Heart left ventricle (tissue), 13 donors: ENCODE results near the gene EML6.

ENCODE experiments used
- POLR2A ChIP-seq, 2 donors: fragments of 450-650 bp; IDR thresholded peaks; one replicate each; pipeline ENCODE4 v1.6.1; 2017; ENCODE audit warnings: antibody characterized with exemption in 2 of 2, mild to moderate bottlenecking in 2 of 2, moderate library complexity in 2 of 2
- TF ChIP-seq, protein P1 (sequence below), 12 donors: fragments of 200-600 bp; sonication (generic) in 4 of 12; IDR thresholded peaks; one replicate each; pipeline versions ENCODE4 v1.5.0 to v1.8.0; 2018 to 2022; ENCODE audit warnings: antibody characterized with exemption in 12 of 12, mild to moderate bottlenecking in 5 of 12
- donor health status: ischemic (EF 13 %, LVEDD 7.1; RV severe dilation, severe dysfunction).
- donor health status: DM: no; HTN: yes; CAD: no.
- donor health status: DM: no; HTN: no; CAD: no.
- donor health status: ischemic (EF 25% LVEDD 6.9; RV normal size, moderate dysfunction).
- donor health status: ischemic (EF 25% LVEDD 5.7; RV mildly dilated, moderate dysfunction).
- donor health status: ischemic (EF 35%, LVEDD 5.7; RV mildly dilated, moderate dysfunction).
- donor health status: nonischemic (EF 11% LVEDD 7.7; RV severe dilation, severe dysfunction).
- donor health status: DM: yes; HTN: yes; CAD: no.
- donor health status: PGD.
- donor health status: ischemic (EF 29% LVEDD 5.4; RV normal size, mild dysfunction).
- donor health status: nonischemic (EF 23%, LVEDD 6.1; RV moderate dilation, normal function).

DNA sequence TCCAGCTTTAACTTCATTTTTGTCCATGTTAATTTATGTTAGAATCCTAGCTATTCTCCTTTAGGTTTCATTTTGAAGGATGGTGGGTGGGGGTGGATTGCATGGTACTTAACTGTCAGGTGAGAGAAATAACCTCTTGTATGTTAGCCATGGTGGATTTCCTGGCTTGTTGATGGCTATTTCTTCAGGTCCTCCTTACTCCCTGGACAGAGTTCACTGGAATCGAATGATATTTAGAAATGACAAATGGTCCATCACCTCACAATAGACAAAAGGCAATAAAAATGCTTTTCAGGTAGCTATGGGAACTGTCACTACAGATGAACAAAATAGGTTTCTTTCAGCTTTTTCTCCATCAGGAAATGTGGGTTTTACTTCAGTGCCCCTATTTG, 91.7 kb downstream of the EML6 start:
- no peak for TF ChIP-seq POLR2A (IDR thresholded peaks at IDR 0.05)
- TF ChIP-seq, protein P1, sequence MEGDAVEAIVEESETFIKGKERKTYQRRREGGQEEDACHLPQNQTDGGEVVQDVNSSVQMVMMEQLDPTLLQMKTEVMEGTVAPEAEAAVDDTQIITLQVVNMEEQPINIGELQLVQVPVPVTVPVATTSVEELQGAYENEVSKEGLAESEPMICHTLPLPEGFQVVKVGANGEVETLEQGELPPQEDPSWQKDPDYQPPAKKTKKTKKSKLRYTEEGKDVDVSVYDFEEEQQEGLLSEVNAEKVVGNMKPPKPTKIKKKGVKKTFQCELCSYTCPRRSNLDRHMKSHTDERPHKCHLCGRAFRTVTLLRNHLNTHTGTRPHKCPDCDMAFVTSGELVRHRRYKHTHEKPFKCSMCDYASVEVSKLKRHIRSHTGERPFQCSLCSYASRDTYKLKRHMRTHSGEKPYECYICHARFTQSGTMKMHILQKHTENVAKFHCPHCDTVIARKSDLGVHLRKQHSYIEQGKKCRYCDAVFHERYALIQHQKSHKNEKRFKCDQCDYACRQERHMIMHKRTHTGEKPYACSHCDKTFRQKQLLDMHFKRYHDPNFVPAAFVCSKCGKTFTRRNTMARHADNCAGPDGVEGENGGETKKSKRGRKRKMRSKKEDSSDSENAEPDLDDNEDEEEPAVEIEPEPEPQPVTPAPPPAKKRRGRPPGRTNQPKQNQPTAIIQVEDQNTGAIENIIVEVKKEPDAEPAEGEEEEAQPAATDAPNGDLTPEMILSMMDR (IDR thresholded peaks at IDR 0.05): no peak
